Esophagus (tissue), 2 donors: ENCODE measurements around the gene TMEM176B. TPM values are rescaled to one million over a fixed set of nuclear protein-coding genes. Genes with fewer than 3 reads are reported as not detected.
A peak's percentile ranks its signal among the peaks of the same experiment; 100 is the strongest.
"Not testable (repeated sequence)": the region's sequence is repeated elsewhere in the genome, so short reads cannot be mapped to it uniquely, and the experiment has no call there.

Source experiments
- H3K27ac ChIP-seq, 2 donors: one replicate each; pipeline ENCODE4 v1.5.1; 2013; ENCODE audit warnings: low read depth in 2 of 2, mild to moderate bottlenecking in 2 of 2, inconsistent platforms in 1 of 2, low read length in 1 of 2, moderate library complexity in 1 of 2
- H3K27me3 ChIP-seq, 2 donors: one replicate each; pipeline ENCODE4 v1.6.1; 2013; ENCODE audit warnings: low read length in 2 of 2, control low read depth in 1 of 2, mild to moderate bottlenecking in 1 of 2; ENCODE audit not compliant: insufficient read depth in 2 of 2, control insufficient read depth in 1 of 2
- H3K36me3 ChIP-seq, 2 donors: one replicate each; pipeline ENCODE4 v1.6.1; 2013; ENCODE audit warnings: low read length in 1 of 2; ENCODE audit not compliant: control insufficient read depth in 2 of 2, insufficient read depth in 2 of 2
- H3K4me1 ChIP-seq, 2 donors: one replicate each; pipeline ENCODE4 v1.6.1; 2013; ENCODE audit warnings: low read length in 1 of 2; ENCODE audit not compliant: control insufficient read depth in 2 of 2, insufficient read depth in 2 of 2
- H3K4me3 ChIP-seq, 2 donors: one replicate each; pipeline ENCODE4 v1.5.1; 2013; ENCODE audit warnings: low read length in 2 of 2, mild to moderate bottlenecking in 2 of 2, low read depth in 1 of 2, moderate library complexity in 1 of 2
- H3K9me3 ChIP-seq, 2 donors: one replicate each; pipeline ENCODE4 v1.6.1; 2013; ENCODE audit warnings: mild to moderate bottlenecking in 2 of 2, low read depth in 1 of 2, low read length in 1 of 2, moderate library complexity in 1 of 2; ENCODE audit not compliant: control insufficient read depth in 2 of 2, insufficient read depth in 1 of 2
- WGBS, 2 donors: extraction: QIAGEN DNeasy Blood & Tissue Kit; methylation state at CpG; one replicate each; pipeline ENCODE4 v1.1.7; 2013; 5-methylcytosine and 5-hydroxymethylcytosine counted together
- polyA plus RNA-seq, 2 donors: library from polyadenylated mRNA; stranded (reverse); fragments of 200-250 nt; gene quantifications; one replicate each; pipeline ENCODE4 v1.2.3, GENCODE V29; 2013
- donor health status: healthy with polysubstance abuse.
- donor health status: Bipolar disorder and iron deficiency.

Gene TMEM176B
- polyA plus RNA-seq, 2 donors: 5.7 to 15.6 TPM

GRCh38 chr7:150823484-150824126 is 23.4 kb upstream of the TMEM176B start:
- H3K27me3 ChIP-seq: no peaks in the 10 kb centered on the region
- peaks cover 0 to 6% of the 10 kb centered on the region in 2 donors for H3K9me3 ChIP-seq
- H3K4me3 ChIP-seq: no peak overlapping the region
- H3K36me3 ChIP-seq: no peaks in the 10 kb centered on the region
- WGBS, 2 donors: 86 to 87% methylated on average over 10 of the region's 10 CpGs
- peaks cover 3% of the 10 kb centered on the region in 2 donors for H3K4me1 ChIP-seq
- no peak overlapping the region for H3K27ac ChIP-seq

- peaks cover 0 to 6% of the 10 kb centered on the region in 2 donors for H3K9me3 ChIP-seq
- WGBS, 2 donors: 90% methylated on average over 8 of the region's 8 CpGs
Measured at GRCh38 chr7:150823043-150823442, 22.9 kb upstream of the TMEM176B start.

GRCh38 chr7:150820578-150821198 is 20.5 kb upstream of the TMEM176B start:
- no peaks in the 10 kb centered on the region for H3K4me1 ChIP-seq
- no peaks in the 10 kb centered on the region for H3K27me3 ChIP-seq
- peaks cover 0 to 6% of the 10 kb centered on the region in 2 donors for H3K9me3 ChIP-seq
- 68 to 73% methylated on average over 7 of the region's 7 CpGs for WGBS, 2 donors
- no peak overlapping the region for H3K4me3 ChIP-seq
- no peaks in the 10 kb centered on the region for H3K36me3 ChIP-seq
- no peak overlapping the region for H3K27ac ChIP-seq

More at GRCh38 chr7:150823043-150823442, 22.9 kb upstream of the TMEM176B start:
- no peaks in the 10 kb centered on the region for H3K36me3 ChIP-seq
- no peaks in the 10 kb centered on the region for H3K27me3 ChIP-seq
- H3K4me3 ChIP-seq: no peak overlapping the region
- H3K27ac ChIP-seq: no peak overlapping the region
- peaks cover 3% of the 10 kb centered on the region in 2 donors for H3K4me1 ChIP-seq

GRCh38 chr7:150820148-150820547 is 20.0 kb upstream of the TMEM176B start:
- no peaks in the 10 kb centered on the region for H3K4me1 ChIP-seq
- no peak overlapping the region for H3K4me3 ChIP-seq
- peaks cover 0 to 6% of the 10 kb centered on the region in 2 donors for H3K9me3 ChIP-seq
- no peaks in the 10 kb centered on the region for H3K36me3 ChIP-seq
- 48 to 50% methylated on average over 5 of the region's 5 CpGs for WGBS, 2 donors
- H3K27ac ChIP-seq: peak overlapping the region in 1 of 2 donors; percentile 47
- H3K27me3 ChIP-seq: no peaks in the 10 kb centered on the region

GRCh38 chr7:150818971-150819370 is 18.8 kb upstream of the TMEM176B start:
- Histone ChIP-seq H3K4me3 (no peak overlapping the region), H3K27me3 (no peaks in the 10 kb centered on the region), H3K9me3 (peaks cover 3 to 6% of the 10 kb centered on the region in 2 donors), H3K27ac (no peak overlapping the region), H3K4me1 (no peaks in the 10 kb centered on the region), H3K36me3 (no peaks in the 10 kb centered on the region)
- WGBS, 2 donors: 78 to 84% methylated on average over 2 of the region's 2 CpGs

GRCh38 chr7:150814328-150815001 is 14.3 kb upstream of the TMEM176B start:
- H3K4me1 ChIP-seq: no peaks in the 10 kb centered on the region
- H3K36me3 ChIP-seq: no peaks in the 10 kb centered on the region
- H3K27me3 ChIP-seq: no peaks in the 10 kb centered on the region
- 70 to 74% methylated on average over 7 of the region's 7 CpGs for WGBS, 2 donors
- H3K27ac ChIP-seq: no peak overlapping the region
- H3K9me3 ChIP-seq: peaks cover 0 to 3% of the 10 kb centered on the region in 2 donors
- no peak overlapping the region for H3K4me3 ChIP-seq

GRCh38 chr7:150807616-150808438 is 7.7 kb upstream of the TMEM176B start:
- not testable (repeated sequence) for H3K9me3 ChIP-seq, H3K4me1 ChIP-seq, H3K36me3 ChIP-seq, H3K4me3 ChIP-seq, H3K27ac ChIP-seq, H3K27me3 ChIP-seq
- 52 to 53% methylated on average over 13 of the region's 13 CpGs for whole genome bisulfite sequencing, 2 donors

GRCh38 chr7:150806863-150807262 is 6.7 kb upstream of the TMEM176B start:
- no peaks in the 10 kb centered on the region for H3K4me1 ChIP-seq
- no peak overlapping the region for H3K27ac ChIP-seq
- H3K9me3 ChIP-seq: peaks cover 3 to 8% of the 10 kb centered on the region in 2 donors
- no peak overlapping the region for H3K4me3 ChIP-seq
- no peaks in the 10 kb centered on the region for H3K36me3 ChIP-seq
- 86 to 89% methylated on average over 2 of the region's 2 CpGs for WGBS, 2 donors
- H3K27me3 ChIP-seq: no peaks in the 10 kb centered on the region

GRCh38 chr7:150806454-150806853 is 6.3 kb upstream of the TMEM176B start:
- Histone ChIP-seq H3K9me3 (peaks cover 3 to 8% of the 10 kb centered on the region in 2 donors), H3K36me3 (no peaks in the 10 kb centered on the region), H3K4me1 (no peaks in the 10 kb centered on the region), H3K4me3 (no peak overlapping the region), H3K27me3 (no peaks in the 10 kb centered on the region), H3K27ac (no peak overlapping the region)
- 96 to 100% methylated on average over 3 of the region's 3 CpGs for WGBS, 2 donors
